ENCODE results near the gene CRYBA2.

Gene CRYBA2, protein sequence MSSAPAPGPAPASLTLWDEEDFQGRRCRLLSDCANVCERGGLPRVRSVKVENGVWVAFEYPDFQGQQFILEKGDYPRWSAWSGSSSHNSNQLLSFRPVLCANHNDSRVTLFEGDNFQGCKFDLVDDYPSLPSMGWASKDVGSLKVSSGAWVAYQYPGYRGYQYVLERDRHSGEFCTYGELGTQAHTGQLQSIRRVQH

DNA sequence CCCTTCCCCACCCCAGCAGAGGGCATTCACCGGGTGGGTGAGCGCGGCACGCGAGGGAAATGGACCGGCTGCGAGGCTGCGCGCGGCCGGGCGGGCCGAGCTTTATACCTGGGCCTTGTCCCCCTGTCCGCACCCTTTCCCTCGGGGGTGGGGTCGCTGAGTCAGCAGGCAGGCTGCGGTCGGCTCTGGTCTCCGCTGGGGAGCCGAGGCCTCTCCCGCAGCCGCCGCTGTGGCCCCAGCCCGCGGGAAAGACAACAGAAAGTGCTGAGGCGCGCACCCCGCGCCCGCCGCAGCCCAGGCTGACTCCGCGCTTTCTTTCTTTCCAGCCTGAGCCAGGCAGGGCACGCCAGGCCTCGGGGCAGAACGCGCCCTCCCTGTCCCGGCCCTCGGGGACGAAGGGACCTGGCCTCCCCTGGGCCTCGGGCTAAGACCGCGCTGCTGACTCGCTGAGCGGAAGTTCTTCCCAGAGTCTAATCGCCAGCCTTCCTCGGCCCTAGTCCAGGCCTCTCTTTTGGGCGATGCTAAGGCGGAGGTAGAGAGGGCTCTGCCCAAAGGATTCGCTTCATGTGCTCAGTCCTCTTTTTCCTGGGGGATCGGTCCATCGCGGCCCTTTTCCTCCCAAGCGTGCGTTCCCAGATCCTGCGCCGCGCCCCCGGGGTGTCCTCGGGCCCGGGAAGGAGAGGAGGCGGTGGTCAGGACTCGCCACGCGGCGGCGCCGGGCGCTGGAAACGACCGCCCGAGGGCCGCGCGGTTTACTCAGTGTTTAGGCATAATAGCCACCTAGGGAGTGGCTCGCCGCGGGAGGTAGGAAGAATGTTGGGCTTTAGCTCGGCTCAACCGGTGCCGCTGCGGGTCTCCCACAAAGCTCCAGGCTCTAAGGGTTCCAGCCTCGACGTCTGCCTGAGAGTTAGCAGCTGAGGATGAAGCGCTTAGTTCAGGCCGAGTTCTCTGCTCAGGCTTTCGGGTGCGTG lies at the start of gene CRYBA2:
Gene CRYBA2, minus strand, starts transcription at position 78 of the 971 bp plus-strand sequence. CDS start 246 bp downstream, outside the sequence.
- no peak for DNase-seq

DNA sequence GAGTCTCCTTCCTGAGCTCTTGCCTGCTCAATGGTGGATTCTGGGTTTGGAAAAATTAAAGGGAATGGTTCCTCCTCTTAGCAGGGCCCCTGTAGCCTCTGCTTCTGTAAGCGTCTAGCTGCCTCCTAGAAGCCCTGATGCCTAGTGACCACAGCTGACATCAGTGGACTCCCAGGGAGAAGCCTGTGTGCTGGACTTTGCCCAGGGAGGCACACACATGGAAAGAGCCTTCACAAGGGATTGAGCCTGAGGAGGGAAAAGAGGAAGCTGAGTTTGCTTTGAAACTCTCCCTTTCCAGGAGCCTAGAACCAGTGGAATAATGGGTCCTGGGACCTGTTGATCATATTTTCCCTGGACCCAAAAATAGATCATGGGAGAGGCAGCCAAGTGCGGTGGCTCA lies 49.5 kb upstream of the CRYBA2 start:
- DNase-seq = no peak

DNA sequence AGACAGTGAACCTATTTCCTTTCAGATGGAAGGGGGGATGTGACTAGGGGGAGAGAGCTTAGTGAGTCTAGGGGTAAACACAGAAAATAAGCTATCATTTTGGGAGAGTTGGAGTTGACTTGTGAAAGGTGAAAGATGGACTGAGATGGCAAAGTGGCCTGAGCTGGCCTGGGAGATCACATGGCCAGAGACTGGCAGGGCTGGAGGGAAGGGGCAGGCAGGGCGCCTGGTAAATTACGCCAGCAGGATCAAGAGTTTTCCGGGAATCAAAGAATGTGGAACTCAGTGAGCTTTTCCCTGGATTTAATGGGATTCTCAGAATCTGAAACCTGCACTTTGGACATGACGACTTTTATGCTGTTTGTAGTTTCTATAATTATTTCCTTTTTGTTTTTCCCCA lies 48.9 kb upstream of the CRYBA2 start:
- no peak for DNase-seq

DNA sequence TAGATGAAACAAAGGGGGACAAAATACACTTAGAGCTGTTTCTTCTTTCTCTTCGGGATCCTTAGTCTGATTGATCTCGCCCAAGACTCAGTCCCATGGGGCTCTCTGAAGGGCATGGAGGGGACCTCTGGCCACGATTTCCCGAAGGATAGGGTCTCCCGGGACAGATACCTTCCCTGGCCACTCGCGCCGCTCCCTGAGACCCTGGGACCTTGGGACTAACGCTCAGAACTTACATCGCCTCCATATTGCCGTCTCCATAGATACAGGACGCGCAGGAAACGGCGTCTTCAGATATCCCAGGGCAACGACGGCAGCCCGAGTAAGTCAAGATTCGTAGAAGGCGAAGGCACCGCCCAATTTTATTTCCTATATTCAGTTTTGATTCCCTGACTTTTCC lies 48.0 kb upstream of the CRYBA2 start, which contains the start of gene CFAP65:
Gene CFAP65, minus strand, starts transcription at position 265 of the 400 bp plus-strand sequence. CDS start 2,468 bp downstream, outside the sequence.
- peak; percentile 40 for DNase-seq

DNA sequence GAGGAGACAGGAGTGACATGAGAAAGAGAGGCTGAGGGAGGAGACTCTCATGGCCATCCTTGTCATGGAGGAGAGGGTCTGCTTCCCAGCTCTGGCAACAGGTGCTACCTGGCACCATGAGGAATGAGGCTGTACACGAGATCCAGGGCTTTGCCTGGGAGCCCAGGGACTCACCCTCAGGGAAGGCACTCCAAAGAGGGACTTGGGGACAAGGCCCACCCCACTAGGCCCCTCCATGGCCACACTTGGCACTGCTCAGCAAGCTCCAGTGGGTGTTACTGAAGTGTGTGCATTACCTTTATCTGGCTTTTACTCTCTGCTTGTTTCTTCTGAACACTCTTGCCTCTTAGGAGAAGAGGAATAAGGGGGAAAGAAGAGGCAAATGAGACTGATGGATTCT lies 45.4 kb upstream of the CRYBA2 start:
- DNase-seq = no peak

DNA sequence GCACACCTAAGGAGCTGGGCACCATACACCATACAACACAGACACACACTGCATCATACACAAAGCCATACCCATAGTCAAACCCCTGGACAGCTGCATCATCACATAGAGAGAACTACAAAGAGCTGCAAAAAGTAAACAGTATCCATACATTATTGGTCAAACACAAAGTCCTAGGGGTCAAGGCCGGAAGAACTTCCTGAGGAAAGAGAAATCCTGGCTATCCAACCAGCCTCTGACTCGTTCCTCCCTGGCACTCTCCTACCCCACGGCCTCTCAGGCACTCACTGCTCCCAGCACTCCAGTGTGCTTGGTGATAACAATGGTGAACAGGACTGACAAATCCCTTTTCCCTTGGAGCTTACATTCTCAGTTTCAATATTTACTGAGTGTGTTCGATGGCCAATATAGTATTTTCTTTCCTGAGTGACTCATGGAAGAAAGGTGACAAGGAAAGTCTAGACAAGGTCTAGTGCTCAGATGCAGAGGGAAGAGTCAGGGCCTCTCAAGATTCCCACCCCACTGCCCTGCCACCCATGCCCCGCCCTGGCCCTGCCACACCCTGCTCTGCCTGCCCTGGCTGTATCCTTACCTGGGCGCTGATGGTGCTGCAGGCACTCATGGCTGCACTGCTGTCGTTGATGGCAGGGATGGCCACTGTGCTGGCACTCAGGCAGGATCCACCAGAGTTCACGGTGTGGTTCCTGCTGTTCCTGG lies 44.7 kb upstream of the CRYBA2 start:
- DNase-seq = no peak

DNA sequence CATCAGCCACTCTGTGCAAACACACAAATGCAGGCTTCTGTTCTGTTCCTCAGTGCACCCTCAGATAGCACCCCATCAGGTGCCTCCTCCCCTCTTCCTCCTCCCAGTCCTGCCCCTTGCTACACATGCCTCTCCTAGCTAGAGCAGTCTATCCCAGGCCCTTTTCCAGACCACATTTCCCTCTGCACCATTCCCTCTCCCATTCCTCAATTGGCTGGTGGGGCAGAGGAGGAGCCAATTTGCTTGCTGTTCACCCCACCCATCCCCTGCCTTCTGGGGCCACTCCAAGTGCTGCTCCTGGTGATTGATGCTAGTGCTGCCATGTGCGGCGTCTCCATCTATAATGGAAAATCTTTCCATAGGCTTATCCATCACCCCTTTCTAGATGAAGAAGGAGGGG lies 42.7 kb upstream of the CRYBA2 start:
- DNase-seq = no peak

DNA sequence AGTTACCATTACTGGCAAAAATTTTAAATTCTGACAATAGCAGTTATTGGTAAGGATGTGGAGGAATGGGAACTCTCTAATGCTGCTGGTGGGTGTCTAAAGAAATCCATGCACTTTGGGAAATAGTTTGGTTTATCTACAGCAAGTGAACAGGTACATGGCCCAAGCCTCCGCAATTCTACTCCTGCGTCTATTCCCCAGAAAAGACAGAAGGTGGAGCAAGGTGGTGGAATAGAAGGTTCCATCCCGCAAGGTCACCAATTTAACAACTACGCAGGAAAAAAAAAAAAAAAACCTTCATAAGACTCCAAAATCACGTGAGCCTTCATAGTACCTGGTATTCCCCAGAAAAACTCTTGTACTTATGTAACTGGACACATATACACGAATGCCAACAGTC lies 41.6 kb upstream of the CRYBA2 start:
- no peak for DNase-seq

DNA sequence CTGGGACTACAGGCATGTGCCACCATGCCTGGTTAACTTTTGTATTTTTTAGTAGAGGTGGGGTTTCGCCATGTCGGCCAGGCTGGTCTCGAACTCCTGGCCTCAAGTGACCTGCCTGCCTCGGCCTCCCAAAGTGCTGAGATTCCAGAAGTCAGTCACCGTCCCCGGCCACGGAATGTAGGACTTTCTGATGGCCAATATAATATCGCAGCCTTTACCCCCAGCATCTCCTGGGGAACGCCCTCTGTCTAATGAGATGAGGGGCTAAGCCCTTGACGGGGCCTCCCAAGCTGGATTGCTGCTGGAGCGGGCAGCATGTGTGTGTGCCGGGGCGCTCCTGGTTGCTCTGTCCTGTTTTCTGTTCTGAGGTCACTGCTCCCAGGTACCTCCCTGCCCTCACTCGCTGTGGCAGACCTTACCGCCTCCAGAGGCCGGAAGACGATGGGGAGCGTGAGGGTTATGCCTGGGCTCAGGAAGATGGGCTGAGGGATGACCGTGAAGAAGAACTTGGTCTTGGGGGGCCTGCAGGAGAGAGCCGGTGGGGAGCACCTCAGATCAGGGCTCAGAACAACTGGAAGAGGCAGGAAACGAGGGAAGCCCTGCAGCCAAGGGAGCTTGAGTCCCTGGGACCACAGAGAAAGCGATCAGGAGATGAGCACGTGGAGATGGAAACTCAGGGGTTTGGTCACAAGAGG lies 39.0 kb upstream of the CRYBA2 start:
- no peak for DNase-seq

DNA sequence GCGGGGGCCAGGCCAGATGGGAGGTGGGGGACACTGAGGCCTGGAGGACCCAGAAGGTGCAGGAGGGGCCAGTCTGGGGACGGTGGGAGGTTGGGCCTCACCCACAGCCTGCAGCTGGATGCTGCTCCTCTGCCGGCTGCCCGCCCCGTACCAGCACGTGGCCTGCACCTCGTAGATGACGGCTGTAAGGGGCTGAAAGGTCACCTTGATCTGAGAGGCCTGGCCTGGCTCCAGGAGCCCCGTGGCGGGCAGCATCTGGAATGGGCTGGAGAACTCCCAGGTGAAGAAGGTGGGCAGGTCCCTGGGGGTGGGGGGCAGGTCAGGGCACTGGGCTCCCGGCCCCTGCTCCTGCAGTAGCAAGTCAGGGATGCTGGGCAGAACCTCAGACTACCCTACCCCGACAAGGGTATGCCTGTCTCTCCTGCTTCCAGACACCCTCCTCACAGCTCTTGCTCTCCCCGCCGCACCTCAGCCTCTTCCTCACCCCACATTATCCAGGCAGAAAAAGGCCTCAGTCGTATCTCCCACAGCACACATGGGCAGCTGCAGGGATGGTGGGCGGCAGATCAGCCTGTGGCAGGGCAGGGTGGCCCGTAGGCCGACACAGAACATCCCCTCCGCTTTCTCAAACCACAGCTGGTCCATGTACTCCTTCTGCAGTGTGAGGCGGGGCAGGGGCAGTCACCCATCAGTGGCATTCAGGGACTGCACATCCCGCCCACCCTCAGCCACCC lies 38.0 kb upstream of the CRYBA2 start:
- DNase-seq = no peak

DNA sequence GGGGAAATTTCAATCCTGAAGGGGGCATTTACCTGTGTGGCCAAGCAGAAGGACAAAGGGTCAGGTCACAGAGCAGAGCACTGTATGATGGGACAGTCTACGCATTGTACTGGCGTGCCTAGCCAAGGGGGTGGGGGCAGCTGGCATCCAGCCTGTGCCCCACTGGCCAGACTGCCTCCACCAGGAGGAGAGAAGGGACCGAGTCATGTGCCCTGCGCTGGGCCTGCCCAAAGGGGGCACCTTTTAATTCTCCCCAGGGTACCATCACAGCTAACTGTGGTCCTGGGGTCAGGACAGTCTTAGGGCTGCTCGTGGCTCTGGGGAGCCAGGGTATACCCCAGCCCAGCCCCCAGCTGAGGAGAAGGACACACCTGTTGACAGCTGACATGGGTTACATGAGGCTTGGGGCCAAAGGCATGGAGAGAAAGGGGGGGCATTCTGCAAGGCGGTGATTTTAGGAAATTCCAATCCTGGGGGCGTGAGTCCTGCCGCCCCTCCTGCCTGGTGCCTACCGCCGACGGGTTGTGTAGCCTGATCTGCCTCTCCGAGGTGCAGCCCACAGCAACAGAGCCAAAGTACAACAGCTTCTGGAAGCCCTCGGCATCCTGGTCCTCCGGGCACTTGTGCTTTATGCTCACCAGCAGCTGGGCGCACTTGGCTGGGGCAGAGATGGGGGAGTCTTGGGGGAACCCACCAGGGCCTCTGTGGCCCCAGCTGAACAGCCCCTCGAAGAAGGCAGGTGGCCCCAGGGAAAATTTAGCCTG lies 37.1 kb upstream of the CRYBA2 start:
- DNase-seq = no peak

DNA sequence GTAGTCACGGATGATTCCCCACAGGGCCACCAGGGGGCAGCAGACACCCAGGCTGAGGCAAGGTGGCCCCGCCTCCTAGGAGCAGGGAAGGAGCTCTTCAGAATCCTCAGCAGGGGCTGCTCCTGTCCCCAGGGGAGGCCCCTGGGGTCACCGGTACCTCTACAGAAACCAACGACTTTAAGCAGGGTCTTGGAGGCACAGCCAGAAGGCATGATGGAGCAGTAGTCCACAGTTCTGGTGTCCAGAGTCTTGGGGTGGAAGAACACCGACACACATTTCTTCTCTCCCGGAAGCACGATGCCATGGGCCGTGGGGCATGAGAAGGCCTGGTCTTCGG lies 36.6 kb upstream of the CRYBA2 start:
- DNase-seq = peak; percentile 67

DNA sequence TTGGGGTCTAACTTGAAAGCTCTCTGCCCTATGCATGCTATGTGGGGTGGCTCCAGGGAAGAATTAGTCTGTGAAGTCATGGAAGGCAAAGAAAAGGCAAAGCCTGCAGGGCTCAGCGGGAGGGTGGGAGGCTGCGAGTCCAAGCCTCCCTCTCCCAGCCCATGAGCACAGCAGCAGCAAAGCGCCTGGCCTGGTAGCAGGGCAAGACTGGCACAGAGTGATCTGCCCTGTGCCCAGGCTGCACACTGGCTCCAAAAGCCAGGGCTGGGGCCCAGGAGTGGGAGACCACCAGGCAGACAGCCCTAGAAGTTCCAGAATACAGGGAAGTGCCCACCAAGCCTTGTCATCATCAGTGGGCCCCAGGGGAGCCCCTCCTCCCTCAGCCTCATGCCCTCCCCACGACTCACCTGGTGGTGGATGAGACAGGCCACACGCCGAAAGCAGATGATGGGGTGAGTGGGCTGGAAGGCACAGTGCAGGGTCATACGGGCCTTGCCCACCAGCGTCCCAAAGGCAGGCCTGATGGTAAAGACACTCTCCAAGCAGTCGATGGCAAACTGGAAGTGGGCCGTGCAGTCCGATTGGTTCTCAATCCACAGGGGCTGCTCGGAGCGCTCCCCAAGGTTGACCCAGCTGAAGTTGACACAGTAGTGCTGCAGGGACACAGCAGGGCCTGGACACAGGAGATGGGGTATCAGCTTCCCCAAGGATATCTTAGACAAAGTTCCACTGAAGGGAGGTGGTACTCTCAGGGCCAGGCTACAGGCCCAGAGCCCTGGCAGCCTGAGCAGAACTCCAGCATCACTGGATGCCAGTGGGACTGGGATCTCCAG lies 36.0 kb upstream of the CRYBA2 start:
- no peak for DNase-seq

DNA sequence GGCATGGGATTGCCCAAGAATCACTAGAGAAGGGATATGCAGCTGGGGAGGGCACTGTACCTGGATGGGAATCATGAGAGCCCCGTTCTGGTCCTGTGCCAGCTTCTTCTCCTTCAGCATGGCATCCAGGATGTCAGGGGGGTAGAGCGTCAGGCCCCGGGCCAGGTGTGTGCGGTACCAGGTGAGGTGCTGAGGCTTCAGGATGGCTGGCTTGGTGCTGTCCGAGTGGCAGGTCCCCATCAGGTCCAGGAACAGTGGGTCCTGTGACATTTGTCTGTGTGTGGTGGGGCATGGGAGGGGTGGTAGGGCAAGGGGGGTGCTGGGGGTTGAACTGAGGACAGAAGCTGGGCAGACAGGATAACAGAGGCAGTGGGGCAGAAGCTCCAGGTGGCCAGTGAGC lies 34.9 kb upstream of the CRYBA2 start:
- DNase-seq = no peak

DNA sequence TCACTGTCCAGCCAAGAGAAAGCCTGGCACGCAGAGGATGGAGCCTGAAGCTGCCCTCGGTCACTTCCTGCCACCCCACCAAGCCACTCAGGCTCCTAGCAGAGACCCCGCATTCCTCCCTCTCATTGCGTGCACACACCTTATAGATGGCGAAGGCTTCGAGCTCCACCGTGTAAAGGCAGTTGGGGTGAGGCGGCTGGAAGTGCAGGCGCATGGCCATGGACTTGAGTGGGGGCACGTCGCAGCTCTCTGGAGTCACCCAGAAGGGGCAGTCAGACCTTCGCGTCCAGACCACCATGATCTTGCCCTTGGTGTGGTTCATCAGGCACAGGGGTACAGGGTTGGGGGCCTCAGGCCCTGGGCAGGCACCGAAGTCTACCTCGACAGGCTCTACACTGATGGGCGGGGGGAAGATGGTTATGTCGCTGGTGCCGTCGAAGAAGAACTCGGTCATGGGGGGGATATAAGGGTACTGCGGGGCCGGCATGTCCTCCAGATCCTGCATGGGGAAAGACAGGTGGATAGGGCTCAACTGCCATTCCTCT lies 34.4 kb upstream of the CRYBA2 start:
- DNase-seq = no peak

DNA sequence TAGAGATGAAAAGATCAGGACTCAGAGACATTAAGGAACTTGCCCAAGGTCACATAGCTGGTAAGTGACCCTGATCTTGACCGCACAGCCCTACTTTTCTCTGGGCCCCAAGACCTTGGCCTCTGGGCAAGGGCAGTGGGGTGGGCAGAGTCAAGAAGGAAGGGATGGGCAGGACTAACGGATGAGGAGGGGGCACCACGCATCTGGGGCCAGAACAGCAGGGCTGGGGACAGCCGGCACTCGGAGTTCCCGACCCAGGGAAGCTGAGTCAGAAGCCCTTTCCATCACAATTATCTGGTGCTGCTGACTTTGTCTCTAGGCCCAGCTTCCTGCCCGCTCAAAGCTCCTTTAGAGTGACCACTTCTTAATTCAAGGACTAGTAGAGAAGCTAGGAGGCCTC lies 33.7 kb upstream of the CRYBA2 start:
- no peak for DNase-seq

DNA sequence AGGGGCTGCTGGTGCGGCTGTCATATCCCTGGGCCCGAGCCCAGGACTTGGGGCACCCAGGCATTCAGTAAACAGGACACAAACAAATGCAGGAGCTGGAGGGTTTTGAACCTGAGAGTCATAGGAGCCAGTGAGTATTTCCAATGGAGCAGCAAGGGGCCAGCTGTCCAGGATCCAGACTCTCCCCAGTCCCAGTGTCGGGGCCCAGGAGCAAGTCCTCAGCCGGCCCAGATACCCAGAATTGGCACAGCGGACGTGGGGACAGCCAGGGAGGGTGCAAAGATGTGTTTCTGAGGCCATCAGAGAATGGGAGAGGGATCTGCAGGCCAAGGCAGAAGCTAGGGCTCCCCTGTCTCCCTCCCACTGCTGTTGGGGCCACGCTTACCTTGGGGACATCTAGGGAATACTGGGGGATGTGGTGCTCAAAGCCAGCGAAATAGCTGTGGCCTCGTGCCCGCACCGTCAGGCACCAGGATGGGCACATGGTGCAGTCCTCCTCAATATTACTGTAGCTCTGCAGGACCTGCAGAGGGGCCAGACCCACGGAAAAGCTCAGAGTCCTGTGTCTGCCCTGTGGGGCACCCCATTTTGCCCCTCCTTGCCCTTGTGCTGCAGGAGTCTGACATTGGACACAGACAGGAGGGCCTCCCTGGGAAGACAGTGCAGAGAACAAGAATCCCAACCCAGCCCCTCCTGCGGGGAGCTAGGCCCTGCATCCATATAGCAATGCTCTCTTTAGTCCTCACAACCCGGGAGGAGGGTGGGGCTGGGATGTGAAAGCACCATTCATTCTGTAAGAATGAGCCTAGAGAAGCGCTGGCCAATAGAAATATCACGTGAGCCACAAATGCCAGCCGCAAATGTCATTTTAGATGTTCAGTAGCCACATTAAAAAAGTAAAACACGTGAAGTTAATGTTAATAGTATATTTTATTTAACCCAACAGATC lies 32.7 kb upstream of the CRYBA2 start:
- no peak for DNase-seq

DNA sequence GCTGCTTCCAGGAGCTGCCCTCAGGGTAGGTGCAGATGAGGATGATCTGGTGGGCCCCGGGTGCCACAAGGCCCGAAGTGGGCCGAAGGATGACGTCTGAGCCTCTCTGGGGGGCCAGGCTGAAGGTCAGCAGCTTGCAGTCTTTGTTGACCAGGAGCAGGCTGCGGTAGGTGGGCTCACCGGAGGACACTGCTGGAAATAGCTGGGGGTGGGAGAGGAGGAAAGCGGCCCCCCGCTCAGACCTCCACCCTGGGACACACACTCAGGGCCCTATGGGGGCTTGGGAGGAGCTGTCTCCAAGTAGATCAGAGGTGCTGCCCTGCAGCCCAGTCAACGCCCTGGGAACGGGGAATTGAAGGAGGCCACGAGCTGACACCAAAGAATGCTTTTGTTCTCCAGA lies 30.8 kb upstream of the CRYBA2 start:
- DNase-seq = no peak

DNA sequence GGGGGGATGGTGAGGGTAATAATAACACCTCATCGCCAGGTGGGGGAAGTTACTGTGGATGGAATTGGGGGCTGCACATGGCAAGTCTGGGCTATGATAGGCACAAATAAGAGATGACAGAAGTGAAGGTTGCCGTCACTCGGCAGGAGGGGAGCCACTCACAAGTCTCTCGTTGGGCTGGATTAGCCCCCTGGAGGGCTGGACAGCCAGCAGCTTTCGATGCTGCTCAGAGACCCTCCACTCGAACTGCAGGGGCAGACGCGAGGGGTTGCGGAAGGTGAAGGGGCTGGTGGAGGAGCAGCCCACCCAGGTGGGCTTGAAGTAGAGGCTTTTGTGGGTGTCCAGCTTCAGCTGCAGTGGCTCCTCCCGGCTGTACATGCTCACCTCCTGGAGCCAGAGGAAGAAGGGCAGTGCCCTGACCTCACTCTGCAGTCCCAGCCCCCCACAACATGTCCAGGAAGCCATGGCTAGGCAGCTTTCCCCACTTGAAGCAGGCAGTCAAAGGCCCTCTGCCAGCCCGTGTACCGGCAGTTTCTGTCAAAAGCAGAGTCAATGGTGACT lies 29.9 kb upstream of the CRYBA2 start:
- no peak for DNase-seq

All from inflammatory macrophage treated with lipopolysaccharide for 4 hours (primary cell).